HG03457 (cell line): ENCODE measurements around the gene CDH20.

Experiments
- ATAC-seq: cut with Tn5 transposase; IDR thresholded peaks from one replicate; pipeline ENCODE4 v1.9.1; 2021; ENCODE audit warnings: moderate number of reproducible peaks; ENCODE audit not compliant: unreplicated experiment

CDH20 gene

GRCh38 chr18:61528961-61529360, 195.7 kb downstream of the CDH20 start:
- no peak for ATAC-seq

- ATAC-seq, result no peak
These were observed 197.5 kb downstream of the CDH20 start for GRCh38 chr18:61530681-61531080.

- no peak for ATAC-seq
These were observed 198.0 kb downstream of the CDH20 start for GRCh38 chr18:61531182-61531581.

GRCh38 chr18:61531891-61532290, 198.7 kb downstream of the CDH20 start:
- ATAC-seq, result no peak

GRCh38 chr18:61535401-61535800, 202.2 kb downstream of the CDH20 start:
- ATAC-seq, result no peak

GRCh38 chr18:61541673-61542072, 208.4 kb downstream of the CDH20 start:
- no peak for ATAC-seq

- ATAC-seq, result no peak
These were observed 209.4 kb downstream of the CDH20 start for GRCh38 chr18:61542596-61542995.

- no peak for ATAC-seq
These were observed 210.3 kb downstream of the CDH20 start for GRCh38 chr18:61543518-61543917.

- no peak for ATAC-seq
These were observed 210.9 kb downstream of the CDH20 start for GRCh38 chr18:61544178-61544577.

- ATAC-seq, result no peak
These were observed 212.3 kb downstream of the CDH20 start for GRCh38 chr18:61545281-61546245.

- ATAC-seq, result no peak
These were observed 213.4 kb downstream of the CDH20 start for GRCh38 chr18:61546590-61546989.

- no peak for ATAC-seq
These were observed 216.2 kb downstream of the CDH20 start for GRCh38 chr18:61549416-61549815.

GRCh38 chr18:61549889-61550288, 216.7 kb downstream of the CDH20 start:
- ATAC-seq, result no peak

- ATAC-seq, result no peak
These were observed 218.4 kb downstream of the CDH20 start for GRCh38 chr18:61551586-61551985.

- no peak for ATAC-seq
These were observed 219.9 kb downstream of the CDH20 start for GRCh38 chr18:61553045-61553659.

- ATAC-seq, result no peak
These were observed 221.0 kb downstream of the CDH20 start for GRCh38 chr18:61554117-61554776.

GRCh38 chr18:61554946-61555361, 221.7 kb downstream of the CDH20 start:
- no peak for ATAC-seq

GRCh38 chr18:61556316-61556715, 223.1 kb downstream of the CDH20 start:
- no peak for ATAC-seq

GRCh38 chr18:61556862-61557261, 223.6 kb downstream of the CDH20 start:
- no peak for ATAC-seq

GRCh38 chr18:61569176-61569892, 236.1 kb downstream of the CDH20 start:
- ATAC-seq, result no peak

GRCh38 chr18:61570070-61570469, 236.8 kb downstream of the CDH20 start:
- no peak for ATAC-seq
